Measurements from ENCODE around the gene TMTC2.

Gene TMTC2

GRCh38 chr12:82687021-82688011 is 610 bp downstream of the TMTC2 start:
- H3K36me3 ChIP-seq (ENCODE audit: insufficient read depth, low read length) = no peaks in the 10 kb centered on the region
- H3K27me3 ChIP-seq (ENCODE audit: control insufficient read depth, insufficient read depth, low read length) = peaks cover 22% of the 10 kb centered on the region
- no peaks in the 10 kb centered on the region for H3K4me1 ChIP-seq (ENCODE audit: control insufficient read depth, insufficient read depth, low read length)
- no peaks in the 10 kb centered on the region for H3K9me3 ChIP-seq (replicated peaks; ENCODE audit: low read length)
- H3K9ac ChIP-seq (ENCODE audit: low read depth, low read length) = peak overlapping the region; percentile 78
- H3K4me3 ChIP-seq (ENCODE audit: low read length) = peak overlapping the region; percentile 88
- H3K4me2 ChIP-seq (ENCODE audit: low read length) = peak overlapping the region; percentile 95

GRCh38 chr12:82688035-82688501 is 1.4 kb downstream of the TMTC2 start:
- no peaks in the 10 kb centered on the region for H3K36me3 ChIP-seq (ENCODE audit: insufficient read depth, low read length)
- H3K27me3 ChIP-seq (ENCODE audit: control insufficient read depth, insufficient read depth, low read length) = peaks cover 14% of the 10 kb centered on the region
- H3K4me3 ChIP-seq (ENCODE audit: low read length) = peak overlapping the region; percentile 88
- peak overlapping the region; percentile 78 for H3K9ac ChIP-seq (ENCODE audit: low read depth, low read length)
- no peaks in the 10 kb centered on the region for H3K9me3 ChIP-seq (replicated peaks; ENCODE audit: low read length)
- H3K4me1 ChIP-seq (ENCODE audit: control insufficient read depth, insufficient read depth, low read length) = no peaks in the 10 kb centered on the region
- H3K4me2 ChIP-seq (ENCODE audit: low read length) = peak overlapping the region; percentile 95

- H3K4me2 ChIP-seq (ENCODE audit: low read length) = peak overlapping the region; percentile 95
- H3K27me3 ChIP-seq (ENCODE audit: control insufficient read depth, insufficient read depth, low read length) = peaks cover 9% of the 10 kb centered on the region
- H3K9me3 ChIP-seq (replicated peaks; ENCODE audit: low read length) = no peaks in the 10 kb centered on the region
- H3K4me3 ChIP-seq (ENCODE audit: low read length) = peak overlapping the region; percentile 88
- H3K9ac ChIP-seq (ENCODE audit: low read depth, low read length) = no peak overlapping the region
- H3K4me1 ChIP-seq (ENCODE audit: control insufficient read depth, insufficient read depth, low read length) = no peaks in the 10 kb centered on the region
- H3K36me3 ChIP-seq (ENCODE audit: insufficient read depth, low read length) = no peaks in the 10 kb centered on the region
These were observed 1.9 kb downstream of the TMTC2 start for GRCh38 chr12:82688596-82688995.

GRCh38 chr12:82690006-82690405 is 3.3 kb downstream of the TMTC2 start:
- H3K4me1 ChIP-seq (ENCODE audit: control insufficient read depth, insufficient read depth, low read length) = peaks cover 6% of the 10 kb centered on the region
- H3K4me3 ChIP-seq (ENCODE audit: low read length) = no peak overlapping the region
- H3K27me3 ChIP-seq (ENCODE audit: control insufficient read depth, insufficient read depth, low read length) = no peaks in the 10 kb centered on the region
- no peak overlapping the region for H3K4me2 ChIP-seq (ENCODE audit: low read length)
- no peak overlapping the region for H3K9ac ChIP-seq (ENCODE audit: low read depth, low read length)
- no peaks in the 10 kb centered on the region for H3K9me3 ChIP-seq (replicated peaks; ENCODE audit: low read length)
- no peaks in the 10 kb centered on the region for H3K36me3 ChIP-seq (ENCODE audit: insufficient read depth, low read length)

- Histone ChIP-seq H3K4me3 (ENCODE audit: low read length) (no peak overlapping the region), H3K9ac (ENCODE audit: low read depth, low read length) (no peak overlapping the region), H3K4me2 (ENCODE audit: low read length) (no peak overlapping the region), H3K9me3 (replicated peaks; ENCODE audit: low read length) (no peaks in the 10 kb centered on the region), H3K27me3 (ENCODE audit: control insufficient read depth, insufficient read depth, low read length) (no peaks in the 10 kb centered on the region), H3K4me1 (ENCODE audit: control insufficient read depth, insufficient read depth, low read length) (peaks cover 17% of the 10 kb centered on the region), H3K36me3 (ENCODE audit: insufficient read depth, low read length) (no peaks in the 10 kb centered on the region)
These were observed 4.8 kb downstream of the TMTC2 start for GRCh38 chr12:82691513-82691912.

GRCh38 chr12:82694276-82694675 is 7.6 kb downstream of the TMTC2 start:
- Histone ChIP-seq H3K4me3 (ENCODE audit: low read length) (no peak overlapping the region), H3K27me3 (ENCODE audit: control insufficient read depth, insufficient read depth, low read length) (no peaks in the 10 kb centered on the region), H3K9me3 (replicated peaks; ENCODE audit: low read length) (no peaks in the 10 kb centered on the region), H3K36me3 (ENCODE audit: insufficient read depth, low read length) (no peaks in the 10 kb centered on the region), H3K4me2 (ENCODE audit: low read length) (no peak overlapping the region), H3K9ac (ENCODE audit: low read depth, low read length) (no peak overlapping the region), H3K4me1 (ENCODE audit: control insufficient read depth, insufficient read depth, low read length) (peaks cover 17% of the 10 kb centered on the region)

GRCh38 chr12:82694970-82695369 is 8.3 kb downstream of the TMTC2 start:
- Histone ChIP-seq H3K4me2 (ENCODE audit: low read length) (no peak overlapping the region), H3K9ac (ENCODE audit: low read depth, low read length) (no peak overlapping the region), H3K27me3 (ENCODE audit: control insufficient read depth, insufficient read depth, low read length) (no peaks in the 10 kb centered on the region), H3K4me1 (ENCODE audit: control insufficient read depth, insufficient read depth, low read length) (peaks cover 17% of the 10 kb centered on the region), H3K4me3 (ENCODE audit: low read length) (no peak overlapping the region), H3K9me3 (replicated peaks; ENCODE audit: low read length) (no peaks in the 10 kb centered on the region), H3K36me3 (ENCODE audit: insufficient read depth, low read length) (no peaks in the 10 kb centered on the region)

GRCh38 chr12:82695531-82695930 is 8.8 kb downstream of the TMTC2 start:
- Histone ChIP-seq H3K36me3 (ENCODE audit: insufficient read depth, low read length) (no peaks in the 10 kb centered on the region), H3K9me3 (replicated peaks; ENCODE audit: low read length) (no peaks in the 10 kb centered on the region), H3K9ac (ENCODE audit: low read depth, low read length) (no peak overlapping the region), H3K4me1 (ENCODE audit: control insufficient read depth, insufficient read depth, low read length) (peaks cover 17% of the 10 kb centered on the region), H3K4me2 (ENCODE audit: low read length) (no peak overlapping the region), H3K4me3 (ENCODE audit: low read length) (no peak overlapping the region), H3K27me3 (ENCODE audit: control insufficient read depth, insufficient read depth, low read length) (no peaks in the 10 kb centered on the region)

GRCh38 chr12:82696543-82696942 is 9.8 kb downstream of the TMTC2 start:
- no peak overlapping the region for H3K4me3 ChIP-seq (ENCODE audit: low read length)
- H3K4me1 ChIP-seq (ENCODE audit: control insufficient read depth, insufficient read depth, low read length) = peaks cover 17% of the 10 kb centered on the region
- no peak overlapping the region for H3K9ac ChIP-seq (ENCODE audit: low read depth, low read length)
- H3K27me3 ChIP-seq (ENCODE audit: control insufficient read depth, insufficient read depth, low read length) = no peaks in the 10 kb centered on the region
- no peak overlapping the region for H3K4me2 ChIP-seq (ENCODE audit: low read length)
- no peaks in the 10 kb centered on the region for H3K36me3 ChIP-seq (ENCODE audit: insufficient read depth, low read length)
- H3K9me3 ChIP-seq (replicated peaks; ENCODE audit: low read length) = no peaks in the 10 kb centered on the region

GRCh38 chr12:82698708-82699564 is 12.2 kb downstream of the TMTC2 start:
- Histone ChIP-seq H3K27me3 (ENCODE audit: control insufficient read depth, insufficient read depth, low read length) (no peaks in the 10 kb centered on the region), H3K4me2 (ENCODE audit: low read length) (no peak overlapping the region), H3K4me1 (ENCODE audit: control insufficient read depth, insufficient read depth, low read length) (peaks cover 17% of the 10 kb centered on the region), H3K36me3 (ENCODE audit: insufficient read depth, low read length) (no peaks in the 10 kb centered on the region), H3K4me3 (ENCODE audit: low read length) (no peak overlapping the region), H3K9me3 (replicated peaks; ENCODE audit: low read length) (no peaks in the 10 kb centered on the region), H3K9ac (ENCODE audit: low read depth, low read length) (no peak overlapping the region)

GRCh38 chr12:82705774-82706173 is 19.1 kb downstream of the TMTC2 start:
- H3K36me3 ChIP-seq (ENCODE audit: insufficient read depth, low read length) = no peaks in the 10 kb centered on the region
- no peaks in the 10 kb centered on the region for H3K9me3 ChIP-seq (replicated peaks; ENCODE audit: low read length)
- H3K4me2 ChIP-seq (ENCODE audit: low read length) = no peak overlapping the region
- H3K27me3 ChIP-seq (ENCODE audit: control insufficient read depth, insufficient read depth, low read length) = no peaks in the 10 kb centered on the region
- no peaks in the 10 kb centered on the region for H3K4me1 ChIP-seq (ENCODE audit: control insufficient read depth, insufficient read depth, low read length)
- H3K4me3 ChIP-seq (ENCODE audit: low read length) = no peak overlapping the region
- no peak overlapping the region for H3K9ac ChIP-seq (ENCODE audit: low read depth, low read length)

Data from skeletal muscle satellite cell (primary cell).